AG04450 (cell line): ENCODE data around the gene CAPN5. TPM values are rescaled to one million over a fixed set of nuclear protein-coding genes. Genes with fewer than 3 reads are reported as not detected.
A peak's percentile ranks its signal among the peaks of the same experiment; 100 is the strongest.
"Not testable (repeated sequence)": the region's sequence is repeated elsewhere in the genome, so short reads cannot be mapped to it uniquely, and the experiment has no call there.

ENCODE experiments used
- CTCF ChIA-PET: fragments of 300-600, 350-600 bp; formaldehyde crosslinking; extraction: SDS; loops from one replicate; lab custom pipeline; 2022; ENCODE audit warnings: antibody characterized with exemption, inconsistent platforms; lab: Charles Lee
- POLR2A ChIA-PET: fragments of 350-600 bp; formaldehyde crosslinking; extraction: SDS; loops from one replicate; lab custom pipeline; 2021; ENCODE audit warnings: antibody characterized with exemption, inconsistent platforms; lab: Yijun Ruan, JAX
- DNase-seq: peaks from one replicate; pipeline ENCODE4 v3.0.0-alpha.2; 2011; ENCODE audit warnings: low read depth, low spot score
- H3K27ac ChIP-seq: one replicate; pipeline ENCODE4 v1.5.1; 2012; ENCODE audit warnings: low read depth, low read length, control low read depth
- H3K27me3 ChIP-seq: one replicate; pipeline ENCODE4 v1.6.0; 2012; ENCODE audit warnings: low read length; ENCODE audit not compliant: control insufficient read depth, insufficient read depth
- H3K4me3 ChIP-seq: 2 replicates; pipeline ENCODE4 v1.5.1; 2011; ENCODE audit warnings: mild to moderate bottlenecking, low read depth, low read length, control low read depth
- H3K9me3 ChIP-seq: 2 replicates; pipeline ENCODE4 v1.5.1; 2012; ENCODE audit warnings: low read length; ENCODE audit not compliant: control insufficient read depth, insufficient read depth
- CTCF ChIP-seq: IDR thresholded peaks from 2 replicates; pipeline ENCODE4 v1.5.1; 2011; ENCODE audit warnings: low read depth, low read length, control low read depth, inconsistent platforms
- polyA plus RNA-seq: library from polyadenylated mRNA; depleted of rRNA; stranded (reverse); fragments of >200 nt; gene quantifications from 2 replicates; pipeline ENCODE4 v1.2.3, GENCODE V29; 2011

CAPN5 gene
- polyA plus RNA-seq, 1 experiment: 18.6 TPM

GRCh38 chr11:77047007-77047927 is 19.5 kb upstream of the CAPN5 start:
- CTCF ChIA-PET: interaction anchor here (0.5 to 2.8 kb wide), 56 partner anchors 8 to 948 kb away, joined by 3 to 156 read pairs (median 4); partner anchors contain the start of genes B3GNT6 and MYO7A
- H3K4me3 ChIP-seq: peak overlapping the region; percentile 59
- no peaks in the 10 kb centered on the region for H3K27me3 ChIP-seq
- no peak overlapping the region for H3K27ac ChIP-seq
- no peaks in the 10 kb centered on the region for H3K9me3 ChIP-seq
- DNase-seq: peak; percentile 79
- peak; percentile 77 for TF ChIP-seq CTCF
- POLR2A ChIA-PET: interaction anchor here (0.6 to 1.4 kb wide), 6 partner anchors 19 to 572 kb away, joined by 3 to 10 read pairs (median 6); partner anchors contain the start of gene CAPN5

GRCh38 chr11:77047928-77048446 is 18.8 kb upstream of the CAPN5 start:
- POLR2A ChIA-PET: interaction anchor here (0.6 to 1.4 kb wide), 3 partner anchors 19 to 79 kb away, joined by 5 to 6 read pairs (median 6); partner anchors contain the start of gene CAPN5
- not testable (repeated sequence) for DNase-seq, H3K27ac ChIP-seq, H3K27me3 ChIP-seq, H3K9me3 ChIP-seq, H3K4me3 ChIP-seq
- CTCF ChIA-PET: interaction anchor here (0.5 to 2.8 kb wide), 41 partner anchors 9 to 578 kb away, joined by 3 to 156 read pairs (median 5); partner anchors contain the start of genes B3GNT6 and MYO7A

- Histone ChIP-seq H3K27ac (no peak overlapping the region), H3K4me3 (no peak overlapping the region), H3K9me3 (no peaks in the 10 kb centered on the region), H3K27me3 (peaks cover 4% of the 10 kb centered on the region)
- ChIA-PET CTCF (interaction anchor here (1.2 to 2.8 kb wide), 4 partner anchors 14 to 78 kb away, joined by 4 to 156 read pairs (median 12); partner anchors contain the start of gene MYO7A), POLR2A (no interaction called here)
- DNase-seq: no peak
- TF ChIP-seq CTCF: no peak
Measured at GRCh38 chr11:77049026-77049425, 17.7 kb upstream of the CAPN5 start.

- Histone ChIP-seq H3K4me3 (no peak overlapping the region), H3K27ac (no peak overlapping the region), H3K9me3 (peaks cover 9% of the 10 kb centered on the region), H3K27me3 (peaks cover 7% of the 10 kb centered on the region)
- POLR2A ChIA-PET: no interaction called here
- TF ChIP-seq CTCF: no peak
- CTCF ChIA-PET: interaction anchor here (1.2 to 3.1 kb wide), 2 partner anchors 40 to 497 kb away, joined by 3 to 19 read pairs; no protein-coding TSS in a partner anchor
- DNase-seq: no peak
Measured at GRCh38 chr11:77051511-77051910, 15.3 kb upstream of the CAPN5 start.

GRCh38 chr11:77052518-77052917 is 14.3 kb upstream of the CAPN5 start:
- Histone ChIP-seq H3K4me3 (no peak overlapping the region), H3K9me3 (peaks cover 19% of the 10 kb centered on the region), H3K27ac (no peak overlapping the region), H3K27me3 (peaks cover 7% of the 10 kb centered on the region)
- no peak for TF ChIP-seq CTCF
- CTCF ChIA-PET: interaction anchor here (3.1 kb wide), 1 partner anchor 39 kb away, joined by 19 read pairs; no protein-coding TSS in a partner anchor
- DNase-seq: no peak
- POLR2A ChIA-PET: no interaction called here
